HEK293T (cell line): Measurements from ENCODE around the gene PRKCE.

Experiments
- CTCF ChIA-PET: fragments of 350-600 bp; formaldehyde crosslinking; extraction: SDS; loops from one replicate; lab custom pipeline; 2021; ENCODE audit warnings: antibody characterized with exemption, inconsistent platforms; lab: Yijun Ruan, JAX
- POLR2A ChIA-PET: fragments of 350-600 bp; formaldehyde crosslinking; extraction: SDS; loops from one replicate; lab custom pipeline; 2020; ENCODE audit warnings: antibody characterized with exemption, inconsistent platforms; lab: Yijun Ruan, JAX
- DNase-seq: peaks from one replicate; pipeline ENCODE4 v3.0.0; 2012; ENCODE audit warnings: mixed read lengths; ENCODE audit errors: extremely low spot score
- ARNT ChIP-seq: fragments of 450-650 bp; IDR thresholded peaks from 2 replicates; pipeline ENCODE4 v1.6.1; 2017; ENCODE audit warnings: mild to moderate bottlenecking
- BHLHE40 ChIP-seq: fragments of 450-650 bp; IDR thresholded peaks from 2 replicates; pipeline ENCODE4 v1.6.1; 2016; ENCODE audit warnings: mild to moderate bottlenecking, moderate library complexity, borderline replicate concordance
- CTBP1 ChIP-seq: fragments of 450-650 bp; IDR thresholded peaks from 2 replicates; pipeline ENCODE4 v1.6.1; 2016; ENCODE audit warnings: borderline replicate concordance
- ELF4 ChIP-seq: fragments of 450-650 bp; IDR thresholded peaks from 2 replicates; pipeline ENCODE4 v1.6.1; 2017; ENCODE audit warnings: antibody characterized with exemption
- FOXA1 ChIP-seq: fragments of 450-650 bp; IDR thresholded peaks from 2 replicates; pipeline ENCODE4 v1.6.1; 2016; ENCODE audit warnings: mild to moderate bottlenecking
- FOXK2 ChIP-seq: fragments of 450-650 bp; IDR thresholded peaks from 2 replicates; pipeline ENCODE4 v1.6.1; 2016; ENCODE audit warnings: mild to moderate bottlenecking
- FOXM1 ChIP-seq: fragments of 450-650 bp; IDR thresholded peaks from 2 replicates; pipeline ENCODE4 v1.6.1; 2017; ENCODE audit warnings: mild to moderate bottlenecking, borderline replicate concordance
- HDGF ChIP-seq: fragments of 450-650 bp; IDR thresholded peaks from 2 replicates; pipeline ENCODE4 v1.6.1; 2017; ENCODE audit warnings: antibody characterized with exemption, borderline replicate concordance
- L3MBTL2 ChIP-seq: fragments of 450-650 bp; conservative IDR thresholded peaks from 2 replicates; pipeline ENCODE4 v1.6.1; 2016; ENCODE audit warnings: mild to moderate bottlenecking
- LEF1 ChIP-seq: fragments of 450-650 bp; IDR thresholded peaks from 2 replicates; pipeline ENCODE4 v1.6.1; 2017; ENCODE audit warnings: mild to moderate bottlenecking, borderline replicate concordance
- NFRKB ChIP-seq: fragments of 450-650 bp; IDR thresholded peaks from 2 replicates; pipeline ENCODE4 v1.6.1; 2016; ENCODE audit warnings: mild to moderate bottlenecking, moderate library complexity
- PKNOX1 ChIP-seq: fragments of 450-650 bp; IDR thresholded peaks from 2 replicates; pipeline ENCODE4 v1.6.1; 2016
- SP1 ChIP-seq: fragments of 450-650 bp; IDR thresholded peaks from 2 replicates; pipeline ENCODE4 v1.6.1; 2017
- SUZ12 ChIP-seq: fragments of 450-650 bp; IDR thresholded peaks from 2 replicates; pipeline ENCODE4 v1.6.1; 2016; ENCODE audit warnings: mild to moderate bottlenecking
- TARDBP ChIP-seq: fragments of 450-650 bp; IDR thresholded peaks from 2 replicates; pipeline ENCODE4 v1.6.1; 2016
- ZNF384 ChIP-seq: fragments of 450-650 bp; IDR thresholded peaks from 2 replicates; pipeline ENCODE4 v1.6.1; 2016

Gene PRKCE

GRCh38 chr2:45769056-45769455, 117.6 kb downstream of the PRKCE start:
- CTCF ChIA-PET: no interaction called here
- DNase-seq: no peak
- TF ChIP-seq PKNOX1 (no peak), FOXM1 (no peak), FOXA1 (no peak), FOXK2 (no peak), ELF4 (no peak), BHLHE40 (no peak), LEF1 (no peak), NFRKB (no peak), SUZ12 (no peak), L3MBTL2 (no peak), ARNT (no peak), ZNF384 (no peak), CTBP1 (no peak), SP1 (no peak), HDGF (no peak), TARDBP (no peak)
- POLR2A ChIA-PET: no interaction called here

- ChIA-PET POLR2A (no interaction called here), CTCF (no interaction called here)
- no peak for TF ChIP-seq CTBP1
- no peak for TF ChIP-seq LEF1
- no peak for TF ChIP-seq BHLHE40
- TF ChIP-seq FOXK2: no peak
- TF ChIP-seq HDGF: no peak
- TF ChIP-seq ELF4: no peak
- TF ChIP-seq SUZ12: no peak
- no peak for TF ChIP-seq NFRKB
- TF ChIP-seq FOXM1: no peak
- no peak for TF ChIP-seq TARDBP
- no peak for TF ChIP-seq FOXA1
- TF ChIP-seq L3MBTL2: no peak
- no peak for TF ChIP-seq SP1
- no peak for TF ChIP-seq PKNOX1
- no peak for DNase-seq
Observed at GRCh38 chr2:45769854-45770576, 118.5 kb downstream of the PRKCE start.

GRCh38 chr2:45770811-45771210, 119.3 kb downstream of the PRKCE start:
- ChIA-PET CTCF (no interaction called here), POLR2A (interaction anchor here (0.8 kb wide), 1 partner anchor 9 kb away, joined by 3 read pairs; no protein-coding TSS in a partner anchor)
- TF ChIP-seq PKNOX1 (no peak), ZNF384 (no peak), SP1 (no peak), SUZ12 (no peak), FOXK2 (no peak), NFRKB (no peak), ELF4 (no peak), BHLHE40 (no peak), L3MBTL2 (no peak)

GRCh38 chr2:45771261-45771660, 119.8 kb downstream of the PRKCE start:
- no peak for TF ChIP-seq NFRKB
- TF ChIP-seq ELF4: no peak
- no peak for TF ChIP-seq FOXM1
- no peak for TF ChIP-seq PKNOX1
- no peak for TF ChIP-seq FOXA1
- no peak for TF ChIP-seq FOXK2
- no peak for TF ChIP-seq LEF1
- TF ChIP-seq TARDBP: no peak
- TF ChIP-seq SUZ12: no peak
- TF ChIP-seq ZNF384: no peak
- no peak for TF ChIP-seq CTBP1
- no peak for TF ChIP-seq L3MBTL2
- no peak for DNase-seq
- ChIA-PET CTCF (no interaction called here), POLR2A (interaction anchor here (0.8 kb wide), 1 partner anchor 9 kb away, joined by 3 read pairs; no protein-coding TSS in a partner anchor)

More at GRCh38 chr2:45770811-45771210, 119.3 kb downstream of the PRKCE start:
- DNase-seq: no peak

- ChIA-PET CTCF (interaction anchor here (0.6 kb wide), 1 partner anchor 161 kb away, joined by 4 read pairs; the partner anchor contains the start of gene SRBD1), POLR2A (no interaction called here)
- no peak for DNase-seq
- TF ChIP-seq FOXK2 (no peak), ARNT (no peak), LEF1 (no peak), FOXM1 (no peak), L3MBTL2 (no peak), BHLHE40 (no peak), HDGF (no peak), PKNOX1 (no peak), CTBP1 (no peak)
Observed at GRCh38 chr2:45772038-45772437, 120.6 kb downstream of the PRKCE start.
